ENCODE results near the gene FAP.

GRCh38 chr2:162202203-162202602 is 41.0 kb downstream of the FAP start:
- TF ChIP-seq CTCF (IDR thresholded peaks at IDR 0.05; ENCODE audit: extremely low read depth in 1 of 2, insufficient read depth in 1 of 2, low read depth in 1 of 2, low read length in 2 of 2) = no peak
- TF ChIP-seq POLR2A (IDR thresholded peaks at IDR 0.05; ENCODE audit: low read depth, low read length) = no peak
- TF ChIP-seq POLR2AphosphoS5 (IDR thresholded peaks at IDR 0.05; ENCODE audit: insufficient read depth, low read depth, low read length) = no peak
